Parathyroid adenoma (tissue), 2 donors: Measurements from ENCODE around the gene STYXL2.
A peak's percentile ranks its signal among the peaks of the same experiment; 100 is the strongest.

Experiments used
- H2AFZ ChIP-seq: fragments of 300-600 bp; sonication (generic); one replicate; pipeline ENCODE4 v1.7.0; 2017; ENCODE audit warnings: antibody characterized with exemption, mild to moderate bottlenecking
- H3K27ac ChIP-seq: fragments of 300-600 bp; sonication (generic); one replicate; pipeline ENCODE4 v1.7.0; 2017
- H3K27me3 ChIP-seq: fragments of 300-600 bp; sonication (generic); one replicate; pipeline ENCODE4 v1.7.0; 2017; ENCODE audit warnings: low read length; ENCODE audit not compliant: control insufficient read depth, insufficient read depth
- H3K36me3 ChIP-seq: fragments of 300-600 bp; sonication (generic); one replicate; pipeline ENCODE4 v1.7.0; 2017; ENCODE audit warnings: low read length; ENCODE audit not compliant: control insufficient read depth, insufficient read depth
- H3K4me1 ChIP-seq: fragments of 300-600 bp; sonication (generic); one replicate; pipeline ENCODE4 v1.7.0; 2017; ENCODE audit warnings: control low read depth
- H3K4me2 ChIP-seq: fragments of 300-600 bp; sonication (generic); one replicate; pipeline ENCODE4 v1.7.0; 2017; ENCODE audit warnings: low read length
- H3K4me3 ChIP-seq: fragments of 300-600 bp; sonication (generic); one replicate; pipeline ENCODE4 v1.7.0; 2017; ENCODE audit warnings: low read depth, low read length
- H3K79me2 ChIP-seq: fragments of 300-600 bp; sonication (generic); one replicate; pipeline ENCODE4 v1.7.0; 2017; ENCODE audit warnings: control low read depth
- H3K9ac ChIP-seq: fragments of 300-600 bp; sonication (generic); one replicate; pipeline ENCODE4 v1.7.0; 2017; ENCODE audit warnings: mild to moderate bottlenecking
- H3K9me3 ChIP-seq: fragments of 300-600 bp; sonication (generic); one replicate; pipeline ENCODE4 v1.7.0; 2017; ENCODE audit warnings: low read length; ENCODE audit not compliant: control insufficient read depth
- TF ChIP-seq, protein P1 (sequence below): fragments of 300-600 bp; sonication (generic); IDR thresholded peaks from one replicate; pipeline ENCODE4 v1.7.0; 2017; ENCODE audit warnings: antibody characterized with exemption, mild to moderate bottlenecking
- donor health status: primary hyperparathyroidism.

Gene STYXL2

GRCh38 chr1:167066333-167067122 is 27.3 kb upstream of the STYXL2 start:
- Histone ChIP-seq H3K27ac (no peak overlapping the region), H2AFZ (peak overlapping the region; percentile 80), H3K4me2 (peak overlapping the region; percentile 67), H3K9ac (no peak overlapping the region), H3K27me3 (no peaks in the 10 kb centered on the region), H3K79me2 (no peaks in the 10 kb centered on the region), H3K9me3 (no peaks in the 10 kb centered on the region), H3K4me3 (no peak overlapping the region), H3K36me3 (no peaks in the 10 kb centered on the region), H3K4me1 (no peaks in the 10 kb centered on the region)
- TF ChIP-seq, protein P1, sequence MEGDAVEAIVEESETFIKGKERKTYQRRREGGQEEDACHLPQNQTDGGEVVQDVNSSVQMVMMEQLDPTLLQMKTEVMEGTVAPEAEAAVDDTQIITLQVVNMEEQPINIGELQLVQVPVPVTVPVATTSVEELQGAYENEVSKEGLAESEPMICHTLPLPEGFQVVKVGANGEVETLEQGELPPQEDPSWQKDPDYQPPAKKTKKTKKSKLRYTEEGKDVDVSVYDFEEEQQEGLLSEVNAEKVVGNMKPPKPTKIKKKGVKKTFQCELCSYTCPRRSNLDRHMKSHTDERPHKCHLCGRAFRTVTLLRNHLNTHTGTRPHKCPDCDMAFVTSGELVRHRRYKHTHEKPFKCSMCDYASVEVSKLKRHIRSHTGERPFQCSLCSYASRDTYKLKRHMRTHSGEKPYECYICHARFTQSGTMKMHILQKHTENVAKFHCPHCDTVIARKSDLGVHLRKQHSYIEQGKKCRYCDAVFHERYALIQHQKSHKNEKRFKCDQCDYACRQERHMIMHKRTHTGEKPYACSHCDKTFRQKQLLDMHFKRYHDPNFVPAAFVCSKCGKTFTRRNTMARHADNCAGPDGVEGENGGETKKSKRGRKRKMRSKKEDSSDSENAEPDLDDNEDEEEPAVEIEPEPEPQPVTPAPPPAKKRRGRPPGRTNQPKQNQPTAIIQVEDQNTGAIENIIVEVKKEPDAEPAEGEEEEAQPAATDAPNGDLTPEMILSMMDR = peak; percentile 78

GRCh38 chr1:167067904-167068303 is 26.0 kb upstream of the STYXL2 start:
- Histone ChIP-seq H3K4me1 (no peaks in the 10 kb centered on the region), H3K27me3 (no peaks in the 10 kb centered on the region), H3K4me3 (no peak overlapping the region), H2AFZ (no peak overlapping the region), H3K36me3 (no peaks in the 10 kb centered on the region), H3K4me2 (no peak overlapping the region), H3K79me2 (no peaks in the 10 kb centered on the region), H3K9ac (no peak overlapping the region), H3K27ac (no peak overlapping the region), H3K9me3 (no peaks in the 10 kb centered on the region)
- TF ChIP-seq, protein P1 = no peak

DNA sequence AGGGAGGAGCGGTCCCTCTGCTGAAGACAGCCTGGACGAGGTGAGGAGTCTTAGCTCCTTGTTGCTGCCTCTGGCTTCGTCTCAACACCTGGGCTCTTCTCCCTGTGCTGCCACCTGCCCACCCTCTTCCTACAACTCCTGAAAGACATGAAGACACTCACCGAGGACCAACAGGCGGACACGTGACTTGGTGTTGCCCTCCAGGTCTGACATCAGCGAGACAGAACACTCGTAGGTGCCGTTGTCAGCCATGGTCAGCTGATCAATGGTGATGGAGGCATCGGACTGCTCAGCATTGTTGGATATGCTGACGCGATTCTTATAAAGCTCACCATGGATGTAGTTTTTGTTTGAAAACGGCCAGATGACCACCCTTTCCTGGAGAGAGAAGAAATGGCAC is 25.1 kb upstream of the STYXL2 start:
- Histone ChIP-seq H3K4me1 (no peaks in the 10 kb centered on the region), H3K79me2 (no peaks in the 10 kb centered on the region), H3K27ac (no peak overlapping the region), H3K4me2 (no peak overlapping the region), H3K27me3 (no peaks in the 10 kb centered on the region), H3K36me3 (no peaks in the 10 kb centered on the region), H3K9me3 (no peaks in the 10 kb centered on the region), H3K9ac (no peak overlapping the region), H3K4me3 (no peak overlapping the region), H2AFZ (no peak overlapping the region)
- TF ChIP-seq, protein P1 = no peak

- Histone ChIP-seq H3K27ac (no peak overlapping the region), H3K36me3 (no peaks in the 10 kb centered on the region), H3K9me3 (no peaks in the 10 kb centered on the region), H3K9ac (no peak overlapping the region), H3K4me1 (no peaks in the 10 kb centered on the region), H3K79me2 (no peaks in the 10 kb centered on the region), H3K27me3 (no peaks in the 10 kb centered on the region), H2AFZ (no peak overlapping the region), H3K4me3 (no peak overlapping the region), H3K4me2 (no peak overlapping the region)
- TF ChIP-seq, protein P1 = no peak
These were observed 22.6 kb upstream of the STYXL2 start for GRCh38 chr1:167071286-167071685.
